ENCODE results near the gene FAM90A26.
"Not testable (repeated sequence)": the region's sequence is repeated elsewhere in the genome, so short reads cannot be mapped to it uniquely, and the experiment has no call there.

FAM90A26 gene, protein sequence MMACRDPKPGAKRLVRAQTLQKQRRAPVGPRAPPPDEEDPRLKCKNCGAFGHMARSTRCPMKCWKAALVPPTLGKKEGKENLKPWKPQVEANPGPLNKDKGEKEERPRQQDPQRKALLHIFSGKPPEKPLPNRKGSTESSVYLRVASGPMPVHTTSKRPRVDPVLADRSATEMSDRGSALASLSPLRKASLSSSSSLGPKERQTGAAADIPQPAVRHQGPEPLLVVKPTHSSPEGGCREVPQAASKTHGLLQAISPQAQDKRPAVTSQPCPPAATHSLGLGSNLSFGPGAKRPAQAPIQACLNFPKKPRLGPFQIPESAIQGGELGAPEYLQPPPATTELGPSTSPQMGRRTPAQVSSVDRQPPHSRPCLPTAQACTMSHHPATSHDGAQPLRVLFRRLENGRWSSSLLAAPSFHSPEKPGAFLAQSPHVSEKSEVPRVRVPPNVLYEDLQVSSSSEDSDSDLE

DNA sequence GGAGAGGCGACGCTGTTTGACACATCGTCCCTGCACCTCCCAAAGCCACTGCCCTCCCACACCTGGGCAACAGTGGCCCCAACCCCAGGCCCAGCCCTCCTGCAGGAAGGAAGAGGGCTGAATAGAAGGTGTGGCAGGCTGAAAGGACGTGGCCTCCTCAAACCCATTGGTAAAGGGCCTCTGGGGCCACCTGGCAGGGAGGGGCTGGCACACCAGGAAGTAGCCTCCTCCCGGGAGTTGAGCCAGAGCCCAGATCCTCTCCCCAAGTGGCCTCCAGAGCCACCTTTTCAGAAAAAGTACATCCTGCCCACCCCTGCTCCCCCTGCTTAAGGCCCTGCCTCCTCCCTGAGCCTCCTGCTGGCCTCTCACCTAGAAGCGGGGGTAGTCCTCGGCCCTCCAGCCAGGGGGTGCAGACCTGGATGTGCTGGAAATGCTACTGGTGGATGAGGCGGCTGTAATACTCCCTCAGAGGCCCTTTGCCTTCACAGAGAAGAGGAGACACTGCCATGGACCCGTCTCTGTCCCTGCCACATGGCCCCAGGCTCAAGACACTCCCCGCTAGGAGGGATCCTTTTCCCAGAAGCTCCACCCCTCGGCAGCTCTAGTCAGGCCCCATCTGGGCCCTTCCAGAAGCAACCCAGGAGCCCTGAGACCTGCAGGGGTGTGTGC, at the start of gene FAM90A26:
TSS of gene FAM90A26 (plus strand) at position 619 of the 669 bp plus-strand sequence. CDS start 2,764 bp downstream, outside the sequence.
- DNase-seq = not testable (repeated sequence)

DNA sequence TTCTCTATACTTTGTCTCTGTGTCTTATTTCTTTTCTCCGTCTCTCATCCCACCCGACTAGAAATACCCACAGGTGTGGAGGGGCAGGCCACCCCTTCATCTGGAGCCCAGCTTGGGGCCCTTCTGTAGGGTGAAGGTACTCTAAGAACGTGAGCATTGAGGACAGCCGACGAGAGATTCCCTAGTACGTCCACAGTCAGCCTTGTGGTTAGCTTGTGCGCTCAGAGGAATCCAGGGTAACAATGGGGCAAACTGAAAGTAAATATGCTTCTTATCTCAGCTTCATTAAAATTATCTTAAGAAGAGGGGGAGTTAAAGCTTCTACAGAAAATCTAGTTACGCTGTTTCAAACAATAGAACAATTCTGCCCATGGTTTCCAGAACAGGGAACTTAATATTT, 47.5 kb upstream of the FAM90A26 start:
- not testable (repeated sequence) for DNase-seq

DNA sequence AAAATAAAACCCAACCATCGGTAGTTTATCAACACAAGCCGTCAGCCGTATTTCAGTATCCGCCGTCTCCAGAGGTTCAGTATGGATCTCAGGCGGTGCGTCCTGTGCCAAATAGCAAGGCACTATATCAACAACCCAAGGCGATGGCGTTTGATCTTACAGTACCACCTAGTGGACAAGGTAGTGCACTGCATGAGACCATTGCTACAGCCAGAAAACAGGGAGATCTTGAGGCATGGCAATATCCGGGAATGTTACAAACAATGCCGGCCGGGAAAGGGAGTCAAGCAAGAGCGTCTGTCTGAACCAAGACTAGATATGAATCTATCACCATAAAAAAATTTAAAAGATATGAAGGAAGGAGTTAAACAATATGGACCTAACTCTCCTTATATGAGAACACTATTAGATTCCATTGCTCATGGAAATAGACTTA, 46.6 kb upstream of the FAM90A26 start:
- DNase-seq = peak in 42 of 58 donors; percentile 0 to 70 (median 36)

DNA sequence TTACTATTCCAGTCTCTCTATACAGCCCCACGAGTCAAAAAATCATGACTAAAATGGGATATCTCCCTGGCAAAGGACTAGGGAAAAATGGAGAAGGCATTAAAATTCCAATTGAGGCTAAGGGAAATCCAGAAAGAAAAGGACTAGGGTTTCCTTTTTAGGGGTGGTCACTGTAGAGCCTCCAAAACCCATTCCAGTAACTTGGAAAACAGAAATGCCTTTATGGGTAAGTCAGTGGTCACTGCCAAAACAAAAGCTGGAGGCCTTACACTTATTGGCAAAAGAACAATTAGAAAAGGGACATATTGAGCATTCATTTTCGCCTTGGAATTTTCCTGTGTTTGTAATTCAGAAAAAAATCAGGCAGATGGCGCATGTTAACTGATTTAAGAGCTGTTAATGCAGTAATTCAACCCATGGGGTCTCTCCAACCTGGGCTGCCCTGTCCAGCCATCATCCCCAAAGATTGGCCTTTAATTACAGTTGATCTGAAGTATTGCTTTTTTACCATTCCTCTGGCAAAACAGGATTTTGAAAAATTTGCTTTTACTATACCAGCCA, 44.5 kb upstream of the FAM90A26 start:
- DNase-seq = not testable (repeated sequence)

DNA sequence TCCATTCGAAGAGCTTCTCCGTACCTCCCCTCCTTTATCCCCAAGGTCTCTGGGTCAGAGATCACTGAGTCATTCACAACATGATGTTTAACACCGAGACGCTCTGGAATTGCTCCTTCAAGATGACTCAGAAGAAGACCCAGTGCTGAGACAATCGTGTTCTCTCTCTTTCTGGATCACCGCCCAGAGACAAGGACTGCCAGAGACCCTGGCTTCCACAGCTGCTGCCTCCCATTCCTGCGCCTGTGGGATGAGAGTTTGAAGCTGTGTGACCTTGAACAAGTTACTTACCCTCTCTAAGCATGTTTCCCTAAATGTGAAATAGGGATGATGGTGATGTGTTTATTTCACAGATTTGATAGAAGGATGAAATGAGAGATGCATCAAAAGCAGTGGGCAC, 38.8 kb upstream of the FAM90A26 start:
- not testable (repeated sequence) for DNase-seq

DNA sequence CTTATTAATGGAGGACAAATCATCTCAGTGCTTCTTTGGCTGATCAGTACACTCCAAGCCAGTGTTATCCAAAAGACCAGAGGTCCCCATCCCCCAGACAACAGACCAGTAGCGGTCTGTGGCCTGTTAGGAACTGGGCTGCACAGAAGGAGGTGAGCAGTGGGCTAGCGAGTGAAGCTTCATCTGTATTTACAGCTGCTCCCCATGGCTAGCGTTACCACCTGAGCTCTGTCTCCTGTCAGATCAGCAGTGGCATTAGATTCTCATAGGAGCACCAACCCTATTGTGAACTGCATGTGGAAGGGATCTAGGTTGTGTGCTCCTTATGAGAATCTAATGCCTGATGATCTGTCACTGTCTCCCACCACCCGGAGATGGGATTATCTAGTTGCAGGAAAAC, 37.4 kb upstream of the FAM90A26 start:
- DNase-seq = not testable (repeated sequence)

DNA sequence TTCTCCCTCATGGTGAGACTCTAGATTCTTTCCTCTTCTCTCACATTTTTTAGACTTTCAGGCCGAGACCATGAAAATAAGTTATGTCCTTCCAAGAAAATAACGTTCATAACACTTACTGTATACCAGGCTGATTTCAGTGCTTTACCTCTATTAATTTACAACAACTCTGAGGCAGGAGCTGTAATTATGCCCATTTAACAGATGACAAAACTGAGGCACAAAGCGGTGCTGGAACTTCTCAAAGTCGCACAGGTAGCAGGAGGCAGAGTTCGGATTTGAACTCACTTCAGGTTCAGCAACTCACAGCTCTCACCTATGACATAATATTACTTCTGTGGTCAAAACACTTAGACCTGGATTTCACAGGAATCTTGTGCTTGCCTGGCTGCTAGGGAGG, 36.2 kb upstream of the FAM90A26 start:
- DNase-seq = not testable (repeated sequence)

DNA sequence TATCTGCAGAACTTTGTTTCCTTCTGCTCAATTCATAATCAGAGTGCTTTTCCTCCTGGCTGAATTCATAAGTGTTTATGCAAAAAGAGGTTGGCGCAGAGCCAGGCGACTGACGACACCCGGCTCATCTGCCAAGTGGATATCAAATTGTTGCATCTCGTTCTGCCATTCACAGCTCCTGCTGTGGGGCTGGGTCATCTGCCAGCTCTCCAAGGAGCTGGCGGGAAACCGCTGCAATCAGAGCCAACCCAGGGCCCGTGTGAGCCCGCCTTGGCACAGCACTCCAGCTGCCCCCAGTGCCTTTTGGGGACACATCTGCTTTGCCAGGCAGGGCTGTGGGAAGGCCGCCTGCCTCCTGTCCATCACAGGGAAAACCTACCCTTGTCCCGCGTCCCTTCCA, 35.7 kb upstream of the FAM90A26 start:
- DNase-seq = peak in 44 of 58 donors; percentile 2 to 92 (median 52)

DNA sequence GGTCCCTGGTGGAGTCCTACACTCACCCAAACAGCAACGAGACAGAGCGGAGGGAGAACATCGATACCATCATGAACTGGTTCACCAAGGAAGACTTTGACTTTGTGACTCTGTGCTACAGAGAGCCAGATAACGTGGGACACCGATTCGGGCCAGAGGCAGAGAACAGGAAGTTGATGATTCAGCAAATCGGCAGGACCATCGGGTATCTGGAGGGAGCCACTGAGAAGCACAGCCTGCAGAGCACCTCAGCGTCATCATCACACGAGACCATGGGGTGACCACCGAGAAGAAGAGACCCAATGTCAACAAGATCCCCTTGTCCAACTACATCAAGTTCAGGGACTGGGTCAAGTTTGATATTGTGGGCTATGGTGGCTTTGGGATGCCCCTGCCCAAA, 29.2 kb upstream of the FAM90A26 start:
- DNase-seq = not testable (repeated sequence)

DNA sequence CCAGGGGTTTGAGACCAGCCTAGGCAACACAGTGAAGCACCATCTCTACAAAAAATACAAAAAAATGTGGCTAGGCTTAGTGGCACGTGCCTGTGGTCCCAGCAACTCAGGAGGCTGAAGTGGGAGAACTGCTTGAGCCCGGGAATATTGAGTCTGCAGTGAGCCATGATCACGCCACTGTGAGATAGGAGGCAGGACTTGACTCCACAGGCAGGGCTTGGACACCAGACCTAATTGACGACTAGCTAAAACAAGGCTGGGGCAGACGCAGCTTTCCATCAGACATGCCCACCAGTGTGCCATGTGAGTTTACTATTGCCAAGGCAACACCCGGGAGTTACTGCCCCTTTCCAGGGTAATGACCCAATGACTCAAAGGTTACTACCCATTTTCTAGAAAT, 27.4 kb upstream of the FAM90A26 start:
- DNase-seq = not testable (repeated sequence)

DNA sequence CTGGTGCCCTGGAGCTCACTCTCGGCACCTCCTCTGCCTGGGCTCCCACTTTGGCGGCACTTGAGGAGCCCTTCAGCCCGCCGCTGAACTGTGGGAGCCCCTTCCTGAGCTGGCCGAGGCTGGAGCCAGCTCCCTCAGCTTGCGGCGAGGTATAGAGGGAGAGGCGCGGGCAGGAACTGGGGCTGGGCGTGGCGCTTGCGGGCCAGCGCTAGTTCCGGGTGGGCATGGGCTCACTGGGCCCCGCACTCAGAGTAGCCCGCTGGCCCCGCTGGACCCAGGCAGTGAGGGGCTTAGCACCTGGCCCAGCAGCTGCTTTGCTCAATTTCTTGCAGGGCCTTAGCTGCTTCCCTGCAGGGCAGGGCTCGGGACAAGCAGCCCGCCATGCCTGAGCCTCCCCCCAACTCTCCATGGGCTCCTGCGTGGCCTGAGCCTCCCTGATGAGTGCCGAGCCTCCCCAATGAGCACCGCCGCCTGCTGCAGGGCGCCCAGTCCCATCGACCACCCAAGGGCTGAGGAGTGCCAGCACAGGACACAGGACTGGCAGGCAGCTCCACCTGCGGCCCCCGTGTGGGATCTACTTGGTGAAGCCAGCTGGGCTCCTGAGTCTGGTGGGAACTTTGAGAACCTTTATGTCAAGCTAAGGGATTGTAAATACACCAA, 26.7 kb upstream of the FAM90A26 start:
- DNase-seq = no peak

DNA sequence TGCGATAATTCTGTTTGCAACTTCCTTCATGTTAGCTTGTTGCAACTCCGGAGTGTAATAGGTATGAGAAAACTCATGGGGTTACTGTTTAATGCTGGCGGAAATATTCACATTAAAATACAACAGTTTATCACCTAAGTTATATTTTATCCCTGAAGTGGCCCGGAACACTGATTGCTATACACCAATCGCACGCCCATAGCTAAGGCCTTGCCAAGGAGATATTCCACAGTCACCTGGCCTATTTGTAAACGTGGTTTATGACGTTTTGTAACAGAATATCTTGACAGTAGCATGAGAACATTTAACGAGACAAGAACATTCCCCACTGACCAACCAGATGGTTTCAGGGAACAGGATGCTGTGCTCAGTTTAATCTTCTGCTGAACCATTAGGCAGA, 23.2 kb upstream of the FAM90A26 start:
- no peak for DNase-seq

DNA sequence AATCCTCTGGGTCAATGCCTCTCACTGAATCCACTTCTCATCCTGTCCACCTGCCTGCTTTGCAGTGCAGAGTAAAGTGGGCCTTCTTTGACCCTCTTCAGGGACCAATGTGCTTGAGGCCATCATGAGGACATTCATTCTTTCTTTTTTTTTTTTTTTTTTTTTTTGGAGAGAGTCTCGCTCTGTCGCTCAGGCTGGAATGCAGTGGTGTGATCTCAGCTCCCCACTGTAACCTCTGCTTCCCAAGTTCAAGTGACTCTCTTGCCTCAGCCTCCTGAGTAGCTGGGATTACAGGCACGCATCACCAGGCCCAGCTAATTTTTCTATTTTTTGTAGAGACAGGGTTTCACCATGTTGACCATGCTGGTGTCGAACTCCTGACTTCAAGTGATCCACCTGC, 22.8 kb upstream of the FAM90A26 start:
- DNase-seq = not testable (repeated sequence)

DNA sequence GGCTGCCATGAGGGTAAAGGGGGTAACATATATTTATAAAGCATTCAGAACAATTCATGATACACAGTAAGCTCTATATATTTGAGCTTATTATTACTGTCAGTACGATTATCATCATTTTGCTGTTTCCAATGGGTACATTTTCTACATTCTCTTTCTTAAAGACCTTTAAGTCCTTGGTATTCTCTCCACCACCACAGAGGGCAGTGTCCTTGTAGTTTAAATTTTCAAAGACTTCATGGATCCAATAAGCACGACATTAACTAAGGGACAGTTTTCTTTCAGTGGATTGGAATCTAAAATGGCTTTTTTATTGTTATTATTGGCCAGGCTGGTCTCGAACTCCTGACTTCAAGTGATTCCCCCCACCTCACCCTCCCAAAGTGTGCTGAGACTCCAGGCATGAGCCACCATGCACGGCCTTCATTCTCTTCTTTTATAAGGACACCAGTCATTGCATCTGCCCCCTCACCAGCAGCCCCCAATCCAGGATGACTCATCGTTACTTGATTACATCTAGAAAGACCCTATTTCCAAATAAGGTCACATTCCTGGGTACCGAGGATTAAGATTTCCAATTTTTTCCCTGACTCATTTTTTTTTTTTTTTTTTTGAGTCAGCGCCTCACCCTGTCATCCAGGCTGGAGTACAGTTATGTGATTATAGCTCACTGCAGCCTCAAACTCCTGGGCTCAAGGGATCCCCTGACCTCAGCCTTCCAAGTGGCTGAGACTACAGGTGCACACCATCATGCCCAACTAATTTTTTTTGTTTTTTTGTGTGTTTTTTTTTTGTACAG, 21.4 kb upstream of the FAM90A26 start:
- not testable (repeated sequence) for DNase-seq

DNA sequence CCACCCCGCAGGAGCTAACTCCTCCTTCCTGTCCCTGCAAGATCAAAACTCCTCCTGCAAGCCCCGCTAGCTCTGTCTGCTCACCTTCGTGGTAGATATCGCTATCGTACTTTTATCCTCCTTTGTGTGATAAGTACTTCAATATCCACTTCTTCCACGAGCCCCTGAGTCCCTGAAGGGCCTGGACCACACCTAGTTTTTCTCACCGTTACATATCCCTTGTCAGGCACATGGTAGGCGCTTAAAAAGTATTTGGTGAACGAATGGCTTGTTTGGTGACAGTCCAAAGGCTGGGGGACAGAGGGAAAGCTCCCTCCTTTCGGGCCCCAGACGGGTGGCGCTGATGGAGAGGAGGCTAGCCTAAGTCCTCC, 18.4 kb upstream of the FAM90A26 start:
- not testable (repeated sequence) for DNase-seq

DNA sequence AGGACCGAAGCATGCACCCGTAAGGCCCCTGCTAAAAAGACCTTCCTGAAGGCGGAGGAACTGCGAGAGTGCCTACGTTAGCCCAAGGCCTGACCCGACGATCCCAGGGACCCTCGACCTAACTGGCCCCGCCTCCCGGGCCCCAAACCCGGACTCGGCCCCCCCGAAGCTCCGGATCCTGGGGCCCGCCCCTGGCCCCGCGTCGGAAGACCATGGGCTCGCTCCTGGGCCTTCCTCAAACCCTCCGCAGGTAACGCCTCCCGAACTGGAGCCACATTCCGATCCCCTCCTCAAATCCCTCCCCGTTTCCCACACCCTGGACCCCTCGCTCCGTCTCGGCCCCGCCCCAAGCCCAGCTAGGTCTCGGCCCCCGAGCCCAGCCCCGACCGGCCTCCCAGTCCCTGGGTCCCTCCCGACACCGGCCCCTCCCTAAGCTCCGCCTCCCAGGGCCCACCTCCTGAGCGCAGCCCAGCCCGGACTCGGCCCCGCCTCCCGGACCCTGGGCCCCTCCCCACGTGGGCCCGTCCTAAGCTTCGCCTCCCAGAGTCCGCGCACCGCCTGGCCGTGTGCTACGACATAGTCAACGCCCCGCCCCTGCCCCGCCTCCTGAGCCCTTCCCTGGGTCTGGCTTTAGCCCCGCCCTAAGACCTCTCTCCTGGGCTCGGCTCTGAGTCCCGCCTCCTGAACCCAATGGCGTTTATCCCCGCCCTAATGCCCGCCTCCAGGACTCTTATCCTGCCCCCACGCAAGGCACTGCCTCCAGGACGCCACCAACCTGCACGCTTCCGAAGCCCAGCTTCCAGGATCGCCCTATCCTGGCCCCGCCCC, 17.8 kb upstream of the FAM90A26 start:
- peak in 56 of 58 donors; percentile 75 to 99 (median 97) for DNase-seq

DNA sequence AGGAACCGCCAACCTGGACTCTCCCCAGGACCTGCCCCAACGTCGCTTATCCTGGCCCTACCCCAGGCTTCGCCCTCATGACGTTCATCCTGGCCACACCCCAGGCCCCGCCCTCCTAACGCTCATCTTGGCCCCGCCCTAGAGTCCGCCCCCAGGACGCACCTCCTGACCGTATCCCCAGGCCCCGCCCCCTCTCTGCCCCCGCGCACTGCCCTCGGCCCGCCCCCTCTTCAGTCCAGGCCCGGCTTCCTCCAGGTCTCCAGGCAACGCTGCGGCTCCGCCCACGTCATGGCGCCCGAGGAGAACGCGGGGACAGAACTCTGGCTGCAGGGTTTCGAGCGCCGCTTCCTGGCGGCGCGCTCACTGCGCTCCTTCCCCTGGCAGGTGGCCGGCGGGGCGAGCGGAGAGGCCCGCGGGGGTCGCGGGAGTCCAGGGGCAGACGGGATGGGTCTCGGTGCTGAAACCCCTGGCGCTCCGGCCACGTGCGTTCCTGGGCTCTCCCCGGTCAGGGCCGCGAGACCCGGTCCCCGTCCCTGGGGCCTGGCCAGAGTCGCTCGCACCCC, 17.1 kb upstream of the FAM90A26 start:
- peak; percentile 74 to 99 (median 97) for DNase-seq

DNA sequence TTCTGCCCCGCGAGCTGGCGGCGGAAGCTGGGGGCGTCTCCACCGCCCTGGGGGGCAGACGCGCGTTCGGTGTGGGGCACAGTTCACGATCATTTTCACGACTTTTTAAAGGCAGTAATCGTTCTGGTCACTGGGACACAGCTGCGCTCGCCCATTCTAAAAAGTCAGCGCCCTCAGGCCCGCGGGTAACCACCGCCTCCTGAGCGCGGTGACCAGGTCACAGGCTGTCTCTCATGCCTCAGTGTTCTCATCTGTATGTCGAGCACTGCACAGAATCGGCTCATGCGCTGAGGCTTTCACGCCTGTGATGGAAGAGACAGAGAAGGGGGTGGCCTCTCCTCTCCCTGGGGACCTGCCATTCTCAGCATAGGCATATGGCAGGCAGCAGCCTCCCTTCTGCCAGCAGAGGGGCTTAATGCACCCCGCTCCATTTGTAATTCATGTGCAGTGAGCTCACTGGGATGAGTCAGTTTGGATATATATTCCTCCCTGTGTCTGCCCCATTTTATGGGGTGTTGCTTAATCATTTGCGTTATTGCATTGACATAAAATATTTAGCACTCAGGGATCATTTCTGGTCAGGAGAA, 16.5 kb upstream of the FAM90A26 start:
- peak in 10 of 58 donors; percentile 5 to 55 (median 32) for DNase-seq
